IPS-NIHi11 (cell line): ENCODE results near the gene RGS19.
"Not testable (repeated sequence)": the region's sequence is repeated elsewhere in the genome, so short reads cannot be mapped to it uniquely, and the experiment has no call there.

Experiments used
- DNase-seq: peaks from one replicate; pipeline ENCODE4 v3.0.0; 2012; ENCODE audit warnings: mixed read lengths, low spot score

Gene RGS19, protein sequence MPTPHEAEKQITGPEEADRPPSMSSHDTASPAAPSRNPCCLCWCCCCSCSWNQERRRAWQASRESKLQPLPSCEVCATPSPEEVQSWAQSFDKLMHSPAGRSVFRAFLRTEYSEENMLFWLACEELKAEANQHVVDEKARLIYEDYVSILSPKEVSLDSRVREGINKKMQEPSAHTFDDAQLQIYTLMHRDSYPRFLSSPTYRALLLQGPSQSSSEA

DNA sequence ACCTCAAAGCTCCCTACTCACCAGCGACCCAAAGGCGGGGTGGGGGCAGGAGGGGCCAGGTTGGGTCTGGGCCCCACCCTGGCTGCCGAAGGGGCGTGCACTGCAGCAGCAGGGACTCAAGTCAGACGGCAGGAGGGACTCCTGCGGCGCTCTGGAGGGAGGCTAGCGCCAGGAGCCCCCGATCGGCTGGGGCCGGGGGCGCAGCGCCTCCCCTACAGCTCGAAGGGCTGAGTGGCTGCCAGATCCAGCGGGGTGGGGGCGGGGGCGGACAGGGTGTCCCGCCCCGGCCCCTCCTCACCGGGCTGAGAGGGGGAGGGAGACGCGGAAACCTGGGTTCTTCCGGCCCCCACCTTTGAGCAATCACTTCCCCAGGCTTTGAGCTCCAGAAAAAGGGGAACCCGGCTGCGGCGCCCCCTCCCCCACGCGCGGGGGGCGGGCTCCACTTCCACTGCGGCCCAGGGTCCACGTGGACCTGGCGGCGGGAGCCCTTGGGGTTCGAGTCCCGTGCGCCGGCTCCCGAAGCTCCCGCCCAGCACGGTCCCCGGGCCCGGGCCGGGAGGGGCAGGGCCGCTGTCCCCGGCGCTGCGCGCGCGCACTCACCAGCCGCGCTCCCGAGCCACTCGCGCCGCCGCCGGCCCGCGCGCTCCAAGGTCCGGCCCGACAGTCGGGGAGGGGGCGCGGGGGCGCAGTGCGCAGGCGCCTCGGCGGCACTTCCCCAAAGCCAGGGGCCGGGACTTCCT is at the start of gene RGS19:
Gene RGS19 (minus strand): TSS at position 246 of the 740 bp plus-strand sequence. CDS start 2,632 bp downstream, outside the sequence.
- peak; percentile 90 for DNase-seq

DNA sequence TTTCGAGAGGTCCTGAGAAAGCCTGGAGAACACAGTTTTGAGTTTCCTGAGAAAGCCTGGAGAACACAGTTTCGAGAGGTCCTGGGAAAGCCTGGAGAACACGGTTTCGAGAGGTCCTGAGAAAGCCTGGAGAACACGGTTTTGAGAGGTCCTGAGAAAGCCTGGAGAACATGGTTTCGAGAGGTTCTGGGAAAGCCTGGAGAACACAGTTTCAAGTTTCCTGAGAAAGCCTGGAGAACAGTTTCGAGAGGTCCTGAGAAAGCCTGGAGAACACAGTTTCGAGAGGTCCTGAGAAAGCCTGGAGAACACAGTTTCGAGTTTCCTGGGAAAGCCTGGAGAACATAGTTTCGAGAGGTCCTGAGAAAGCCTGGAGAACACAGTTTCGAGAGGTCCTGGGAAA is 44.2 kb upstream of the RGS19 start:
- DNase-seq, result not testable (repeated sequence)

DNA sequence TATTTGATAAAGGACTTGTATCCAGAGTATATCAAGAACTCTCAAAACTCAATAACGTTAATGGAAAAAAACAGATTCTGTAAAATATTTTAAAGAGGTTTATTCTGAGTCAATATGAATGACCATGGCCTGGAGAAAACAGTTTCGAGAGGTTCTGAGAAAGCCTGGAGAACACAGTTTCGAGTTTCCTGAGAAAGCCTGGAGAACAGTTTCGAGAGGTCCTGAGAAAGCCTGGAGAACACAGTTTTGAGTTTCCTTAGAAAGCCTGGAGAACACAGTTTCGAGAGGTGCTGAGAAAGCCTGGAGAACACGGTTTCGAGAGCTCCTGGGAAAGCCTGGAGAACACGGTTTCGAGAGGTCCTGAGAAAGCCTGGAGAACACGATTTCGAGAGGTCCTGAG is 43.6 kb upstream of the RGS19 start:
- DNase-seq, result not testable (repeated sequence)

DNA sequence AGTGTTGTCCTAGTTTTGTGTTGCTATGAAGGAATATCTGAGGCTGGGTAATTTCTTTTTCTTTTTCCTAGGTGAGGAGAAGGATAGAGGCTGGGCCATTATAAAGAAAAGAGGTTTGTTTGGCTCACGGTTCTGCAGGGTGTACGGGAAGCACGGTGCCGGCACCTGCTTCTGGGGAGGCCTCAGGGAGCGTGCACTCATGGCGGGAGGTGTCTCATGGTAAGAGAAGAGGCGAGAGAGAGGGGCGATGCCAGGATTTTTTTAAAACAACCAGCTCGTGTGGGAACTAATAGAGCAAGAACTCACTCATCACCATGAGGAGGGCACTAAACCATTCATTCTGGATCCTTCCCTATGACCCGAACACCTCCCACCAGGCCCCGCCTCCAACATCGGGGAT is 42.3 kb upstream of the RGS19 start:
- no peak for DNase-seq

DNA sequence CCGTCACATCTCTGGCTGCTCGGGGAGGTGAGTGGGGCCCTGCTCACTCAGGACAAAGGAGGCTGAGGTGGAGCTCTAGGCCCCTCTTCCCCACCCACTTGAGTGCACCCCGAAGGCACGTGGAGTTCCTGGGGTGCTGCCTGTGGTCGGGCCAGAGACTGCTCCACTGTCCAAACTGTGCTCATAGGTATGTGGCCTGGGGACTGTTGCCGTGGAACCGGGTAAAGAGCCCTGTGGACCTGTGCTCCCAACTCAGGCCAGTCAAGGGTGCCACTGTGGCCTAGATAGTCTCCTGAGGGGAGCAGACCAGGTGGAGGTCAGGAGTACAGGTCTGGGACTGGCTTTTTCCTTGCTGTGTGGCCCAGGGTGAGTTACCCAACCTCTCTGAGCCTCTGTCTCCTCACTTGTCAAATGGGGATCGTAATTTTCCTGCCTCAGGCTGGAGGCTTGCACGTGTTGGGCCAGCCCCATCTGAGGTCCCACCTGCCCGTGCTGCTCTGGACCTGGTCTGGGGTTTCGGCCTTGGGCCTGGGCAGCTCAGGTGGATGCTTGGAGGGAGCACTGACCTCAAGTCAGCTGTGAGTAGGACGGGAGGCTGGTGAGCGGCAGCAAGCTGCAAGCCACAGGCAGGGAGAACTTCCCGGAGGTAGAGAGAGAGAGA is 40.5 kb upstream of the RGS19 start:
- DNase-seq, result peak; percentile 28

DNA sequence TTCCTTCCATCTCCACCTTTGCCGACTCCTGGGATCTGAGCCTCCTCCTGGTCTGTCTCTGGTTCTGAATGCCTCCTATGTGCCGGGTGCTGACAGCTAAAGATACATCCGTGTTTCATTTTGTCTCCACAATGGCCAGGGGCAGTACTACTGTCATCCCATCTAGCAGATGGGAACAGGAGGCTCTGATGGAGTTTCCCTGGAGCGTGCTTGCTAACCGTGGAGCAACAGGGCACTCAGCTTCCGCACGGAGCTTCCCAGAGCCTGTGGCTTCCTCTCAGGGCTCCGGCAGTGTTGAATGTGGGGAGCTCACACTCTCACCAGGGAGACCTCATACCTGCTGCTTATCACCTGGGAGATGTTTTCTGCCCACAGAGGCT is 40.0 kb upstream of the RGS19 start:
- peak; percentile 6 for DNase-seq

DNA sequence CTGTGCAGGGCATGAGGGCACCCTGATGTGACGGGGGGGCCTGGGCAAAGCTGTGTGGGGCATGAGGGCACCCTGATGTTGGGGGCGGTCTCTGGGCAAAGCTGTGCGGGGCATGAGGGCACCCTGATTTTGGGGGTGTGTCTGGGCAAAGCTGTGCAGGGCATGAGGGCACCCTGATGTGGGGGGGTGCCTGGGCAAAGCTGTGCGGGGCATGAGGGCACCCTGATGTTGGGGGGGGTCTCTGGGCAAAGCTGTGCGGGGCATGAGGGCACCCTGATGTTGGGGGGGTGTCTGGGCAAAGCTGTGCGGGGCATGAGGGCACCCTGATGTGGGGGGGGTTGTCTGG is 38.1 kb upstream of the RGS19 start:
- DNase-seq, result not testable (repeated sequence)

DNA sequence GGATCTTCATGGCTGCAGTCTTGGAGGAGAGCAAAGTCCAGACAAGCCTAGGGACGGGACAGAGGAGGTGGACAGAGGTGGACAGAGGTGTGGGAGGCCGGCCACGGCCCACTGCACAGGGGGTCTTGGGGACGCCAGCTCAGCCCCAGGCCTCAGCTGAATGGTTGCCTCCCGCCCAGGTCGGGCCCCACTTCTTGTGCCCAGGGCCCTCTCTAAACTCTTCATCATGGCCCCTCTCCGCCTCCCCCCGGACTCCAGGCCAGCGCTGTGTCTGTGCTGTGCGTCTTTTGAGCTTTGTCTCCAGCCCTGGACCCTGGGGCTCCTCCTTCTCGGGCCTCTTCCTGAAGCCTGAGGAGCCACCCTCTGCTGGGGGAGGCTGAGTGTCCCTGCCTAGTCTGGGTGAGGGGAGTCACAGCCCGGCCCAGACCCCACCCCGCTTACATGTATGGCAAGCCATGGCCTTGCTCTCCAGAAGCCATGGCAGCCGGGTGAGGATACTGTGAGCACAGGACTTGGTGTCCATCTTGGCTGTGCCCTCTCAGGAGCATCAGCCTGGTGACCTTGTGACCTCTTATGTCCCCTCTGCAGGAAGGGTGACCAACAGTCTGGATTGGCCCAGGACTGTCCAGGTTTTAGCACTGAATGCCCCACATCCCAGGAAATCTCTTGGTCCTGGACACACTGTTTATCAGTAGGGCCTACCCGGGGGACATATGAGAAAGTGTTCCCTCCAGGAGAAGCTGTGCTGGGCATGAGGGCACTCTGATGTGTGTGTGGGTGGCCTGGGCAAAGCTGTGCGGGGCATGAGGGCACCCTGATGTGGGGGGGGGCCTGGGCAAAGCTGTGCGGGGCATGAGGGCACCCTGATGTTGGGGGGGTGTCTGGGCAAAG is 37.5 kb upstream of the RGS19 start:
- peak; percentile 7 for DNase-seq

DNA sequence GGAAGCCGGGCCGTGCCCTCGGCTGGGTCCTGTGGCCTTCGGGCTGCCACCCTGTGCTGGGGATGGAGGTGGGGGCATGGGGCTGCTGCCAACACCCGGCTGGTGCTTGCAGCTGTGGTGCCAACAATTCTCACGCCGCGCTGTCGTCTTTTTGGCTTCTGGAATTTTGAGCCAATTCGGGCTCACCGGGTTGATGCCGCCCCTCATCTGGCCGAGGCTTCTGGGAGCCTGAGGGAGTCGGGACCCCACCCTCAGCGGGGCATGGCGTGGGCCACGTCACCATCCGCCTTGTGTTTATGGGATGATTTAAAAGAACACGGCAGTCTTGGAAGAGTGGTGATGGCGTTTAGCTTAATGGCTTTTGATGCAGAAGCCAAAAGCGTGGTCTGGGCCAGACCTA is 36.7 kb upstream of the RGS19 start:
- DNase-seq, result no peak

DNA sequence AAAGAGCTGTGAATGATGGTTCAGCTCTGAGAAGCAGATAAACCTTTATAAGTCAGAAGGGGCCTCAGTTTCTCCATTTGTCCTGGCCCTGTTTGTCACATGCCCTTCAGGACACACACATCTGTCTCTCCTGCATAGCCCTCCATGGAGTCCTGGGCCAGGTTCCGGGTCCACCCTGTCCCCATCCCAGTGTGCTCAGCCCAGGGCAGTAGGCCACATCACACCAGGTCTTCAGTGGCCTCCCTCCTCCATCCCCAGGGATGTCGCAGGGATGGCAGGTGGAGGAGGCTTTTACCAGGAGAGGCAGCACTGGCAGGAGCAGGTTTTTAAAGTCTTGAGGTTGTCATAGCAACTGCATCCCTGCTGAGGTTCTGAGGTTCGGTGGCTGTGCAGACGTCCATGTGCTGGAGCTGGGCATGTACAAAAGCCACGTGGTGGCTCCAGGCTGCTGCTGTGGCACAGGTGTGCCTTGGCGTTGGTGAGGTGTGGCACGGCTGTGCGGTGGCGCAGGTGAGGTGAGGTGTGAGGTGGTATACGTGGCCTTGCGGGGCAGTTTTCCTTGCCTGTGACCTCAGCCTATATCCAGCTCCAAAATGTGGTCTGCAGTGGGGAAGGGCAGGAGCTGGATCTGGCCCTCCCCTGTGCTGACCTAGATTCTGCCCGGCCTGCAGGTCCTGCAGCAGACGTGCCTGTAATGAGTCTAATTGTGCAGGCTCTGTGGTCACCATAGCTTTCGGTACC is 36.0 kb upstream of the RGS19 start:
- peak; percentile 14 for DNase-seq

DNA sequence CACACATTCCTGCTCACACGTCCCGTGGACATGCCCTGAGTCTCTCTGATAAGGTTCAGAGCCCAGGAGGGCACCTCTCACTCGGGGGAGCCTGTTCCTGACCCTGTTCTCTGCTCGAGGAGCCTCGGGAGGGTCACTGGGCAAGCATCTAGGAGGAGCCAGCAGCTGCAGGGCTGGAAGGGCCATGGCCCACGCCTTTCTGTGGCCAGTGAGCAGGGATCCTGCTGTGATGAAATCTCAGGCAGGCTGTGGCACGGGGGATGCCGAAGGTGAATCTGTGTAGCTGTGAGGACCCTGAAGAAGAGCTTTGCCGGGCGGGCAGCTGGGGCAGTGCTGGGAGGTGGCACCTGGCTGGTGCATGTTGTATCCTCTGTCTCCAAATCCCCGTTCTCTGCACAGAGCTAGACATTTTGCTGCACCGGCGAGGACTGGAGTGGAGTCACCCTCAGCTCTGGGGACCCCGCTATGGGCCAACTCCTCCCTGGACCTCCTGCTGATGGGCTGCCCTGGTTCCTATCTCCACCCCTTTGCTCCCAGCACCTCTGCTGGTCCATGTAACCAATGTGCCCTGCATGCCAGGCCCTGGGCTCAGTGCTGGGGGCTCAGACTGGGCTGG is 35.1 kb upstream of the RGS19 start:
- no peak for DNase-seq

DNA sequence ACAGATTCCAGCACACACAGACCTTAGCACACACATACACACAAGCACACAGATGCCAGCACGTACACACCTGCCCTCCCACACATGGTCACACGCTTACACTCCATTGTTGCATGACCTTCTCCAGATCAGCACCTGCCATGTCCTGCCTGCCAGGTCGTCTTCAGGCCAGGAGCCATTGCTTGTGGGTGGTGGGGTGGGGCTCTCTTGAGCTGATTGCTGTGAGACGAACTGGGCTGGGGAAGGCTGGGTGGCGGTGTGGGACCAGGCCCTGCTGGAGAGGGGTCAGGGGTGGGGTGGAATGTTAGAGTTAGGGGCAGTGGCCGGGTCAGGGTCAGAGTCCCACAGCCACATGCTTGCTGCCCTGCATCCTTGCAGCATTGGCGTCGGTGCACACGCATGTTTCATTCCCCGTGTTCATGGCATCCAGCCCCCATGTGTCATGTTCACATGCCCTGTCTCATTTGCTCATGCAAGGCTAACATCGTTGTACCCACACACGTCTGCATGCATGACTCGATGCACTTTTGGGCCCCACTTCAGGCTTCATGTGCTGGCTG is 34.6 kb upstream of the RGS19 start:
- DNase-seq, result peak; percentile 6

DNA sequence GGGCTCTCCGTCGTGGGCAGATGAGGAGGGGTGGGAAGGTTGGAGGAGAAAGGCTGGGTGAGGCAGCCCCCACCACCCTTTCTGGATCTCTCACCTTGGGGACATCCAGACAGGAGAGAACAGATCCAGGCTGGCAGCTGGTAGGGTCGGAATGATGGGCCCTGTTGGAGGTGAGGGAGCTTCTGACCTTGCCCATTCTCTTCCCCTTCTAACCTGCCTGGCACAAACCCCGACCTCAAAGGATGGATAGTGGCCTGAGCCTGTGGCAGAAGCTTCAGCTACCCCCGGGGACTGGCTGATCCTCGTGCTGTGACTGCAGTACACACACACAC is 34.1 kb upstream of the RGS19 start:
- no peak for DNase-seq

DNA sequence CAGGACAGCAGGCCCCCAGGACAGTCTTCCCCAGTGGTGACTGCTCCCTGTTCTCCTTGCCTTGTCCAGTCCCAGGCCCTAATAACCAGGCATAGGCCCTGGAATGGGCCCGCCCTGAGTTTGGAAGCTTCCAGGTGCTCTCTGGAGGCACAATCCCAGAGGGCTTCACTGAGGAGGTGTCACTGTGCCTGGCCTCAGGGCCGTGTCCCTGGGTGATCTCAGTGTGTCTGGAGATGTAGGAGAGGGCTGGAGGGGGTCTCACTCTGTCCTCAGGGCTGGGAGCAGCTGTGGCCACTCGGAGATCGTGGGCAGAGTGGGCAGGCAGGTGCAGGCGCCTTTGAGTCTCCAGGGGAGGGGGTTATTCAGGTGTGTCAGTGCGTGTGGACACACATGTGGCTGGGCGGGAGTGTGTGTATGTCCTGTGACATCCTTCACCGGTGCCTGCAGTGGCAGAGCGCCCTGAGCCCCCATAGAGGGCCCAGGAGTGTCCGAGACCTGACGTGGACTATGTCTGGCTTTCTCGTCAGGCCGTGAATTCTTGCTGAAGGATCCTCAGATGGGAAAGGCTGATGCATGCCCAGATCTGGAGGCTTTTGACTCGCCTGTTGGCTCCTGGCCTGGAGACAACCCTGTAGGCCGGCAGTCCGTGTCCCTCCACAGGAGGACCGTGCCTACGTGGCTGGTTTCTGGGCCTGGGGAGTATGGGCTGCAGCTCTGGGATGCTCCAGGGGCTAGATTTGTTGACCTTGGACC is 33.5 kb upstream of the RGS19 start:
- DNase-seq, result no peak

DNA sequence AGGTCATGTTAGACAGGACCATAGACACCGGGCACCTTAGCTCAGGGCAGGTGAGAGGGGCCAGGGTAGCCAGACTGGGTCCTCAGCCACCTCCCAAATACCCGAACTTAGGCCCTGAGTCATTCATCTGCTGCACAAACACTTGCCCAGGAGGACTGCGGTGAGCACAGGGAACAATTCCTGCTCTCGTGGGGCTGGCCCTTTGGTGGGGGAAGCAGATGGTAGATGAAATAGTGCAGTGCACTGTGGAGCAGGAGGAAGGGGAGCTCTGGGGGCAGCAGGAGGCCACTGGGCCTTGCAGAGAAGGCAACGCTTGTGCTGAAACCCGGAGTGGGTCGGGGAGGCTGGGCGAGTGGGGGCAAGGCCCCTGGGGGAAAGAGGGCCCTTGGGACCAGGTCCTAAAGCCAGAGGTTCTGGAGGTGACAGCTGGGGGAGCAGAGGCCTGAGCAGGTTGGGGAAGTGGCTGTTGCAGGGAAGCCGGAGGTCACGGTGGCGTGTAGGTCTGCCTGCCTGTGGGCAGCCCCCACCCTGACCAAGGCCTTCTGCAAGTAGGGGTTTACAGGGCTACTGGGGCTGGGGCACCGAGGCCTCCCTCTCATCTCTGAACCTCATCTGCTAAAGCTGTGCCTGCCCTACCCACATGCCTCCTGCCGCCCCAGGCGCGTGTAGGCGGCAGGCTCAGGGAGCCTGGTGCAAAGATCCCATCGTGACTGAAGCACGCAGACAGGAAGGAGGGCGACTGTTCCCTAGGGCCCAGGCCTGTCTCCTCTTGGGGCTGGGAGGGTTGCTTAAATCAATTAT is 32.7 kb upstream of the RGS19 start:
- DNase-seq, result no peak

DNA sequence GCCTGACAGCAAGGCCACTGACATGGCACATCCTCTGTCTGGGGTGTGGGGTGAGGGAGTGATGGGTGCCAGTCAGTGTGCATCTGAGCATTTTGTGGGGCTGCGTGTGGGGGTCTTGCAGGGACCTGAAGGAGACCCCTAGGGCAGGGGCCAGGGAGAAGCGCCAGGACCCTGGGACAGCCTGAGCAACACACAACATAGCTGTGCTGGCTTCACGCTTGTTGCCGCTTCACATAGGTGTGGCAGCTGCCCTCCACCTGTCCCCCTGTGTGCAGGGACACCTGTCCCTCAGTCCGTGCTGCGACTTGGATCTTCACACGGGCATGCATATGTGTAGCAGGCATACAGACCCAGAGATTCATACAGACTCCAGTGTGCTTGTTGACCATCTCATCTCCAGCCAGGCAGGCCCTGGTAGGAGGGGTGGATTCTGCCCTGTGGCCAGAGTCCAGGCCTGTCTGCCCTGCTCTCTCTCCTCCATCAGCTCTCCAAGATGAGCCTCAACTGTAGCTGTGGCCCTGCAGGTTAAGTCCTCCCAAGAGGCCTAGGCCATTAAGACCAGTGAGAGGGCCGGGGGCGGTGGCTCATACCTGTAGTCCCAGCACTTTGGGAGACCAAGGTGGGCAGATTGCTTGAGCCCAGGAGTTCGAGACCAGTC is 31.2 kb upstream of the RGS19 start:
- DNase-seq, result no peak

DNA sequence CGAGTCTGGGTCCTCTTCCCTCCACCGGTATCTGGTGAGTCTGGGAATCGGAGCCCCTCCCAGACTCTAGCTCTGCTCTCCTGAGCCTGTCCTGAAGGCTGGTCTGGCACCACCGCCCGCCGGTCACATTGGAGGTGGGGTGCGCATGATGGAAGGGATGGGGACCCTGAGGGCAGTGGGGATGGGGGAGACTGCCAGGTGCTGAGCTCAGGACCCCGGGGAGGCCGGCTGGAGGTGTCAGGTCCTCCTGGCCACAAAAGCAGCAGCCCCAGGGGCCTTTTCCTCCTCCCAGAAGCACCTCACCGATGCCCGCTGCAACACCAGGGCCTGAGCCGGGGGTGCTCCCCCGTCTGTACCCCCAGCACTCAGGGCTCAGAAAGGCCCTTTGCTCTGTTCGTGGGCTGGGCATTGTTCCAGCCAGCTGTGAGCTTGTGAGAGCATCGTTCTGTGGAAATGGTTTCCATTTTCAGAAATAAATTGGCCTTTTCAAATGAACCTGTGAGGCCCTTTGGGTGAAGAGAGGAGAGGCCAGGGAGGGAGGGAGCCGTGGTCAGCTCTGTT is 30.6 kb upstream of the RGS19 start:
- no peak for DNase-seq
